ENCODE results near the gene LCTL. TPM values are rescaled to one million over a fixed set of nuclear protein-coding genes. Genes with fewer than 3 reads are reported as not detected.

The LCTL gene
- total and polyA plus RNA-seq, 2 donors (not counting 1 experiment from before 2014, with no cell fraction given): not detected

- Histone ChIP-seq H3K79me2 (ENCODE audit: control insufficient read depth, insufficient read depth, low read length) (no peaks in the 10 kb centered on the region), H3K9ac (ENCODE audit: low read length) (no peak overlapping the region), H4K20me1 (ENCODE audit: control insufficient read depth, insufficient read depth, low read length, poor library complexity, severe bottlenecking) (no peaks in the 10 kb centered on the region), H3K36me3 (replicated peaks in 1 of 2; ENCODE audit: control extremely low read depth in 1 of 2, control insufficient read depth in 1 of 2, extremely low read depth in 1 of 2, insufficient read depth in 2 of 2, low read length in 1 of 2) (no peaks in the 10 kb centered on the region), H3K4me2 (replicated peaks; ENCODE audit: low read depth, low read length, poor library complexity, severe bottlenecking) (no peak overlapping the region), H3K9me3 (ENCODE audit: control extremely low read depth in 1 of 3, control insufficient read depth in 2 of 3, insufficient read depth in 1 of 3, low read length in 2 of 3) (no peaks in the 10 kb centered on the region), H3K4me1 (ENCODE audit: control insufficient read depth in 2 of 2, insufficient read depth in 2 of 2, low read length in 2 of 2) (no peaks in the 10 kb centered on the region), H3K27me3 (replicated peaks in 1 of 4; ENCODE audit: control extremely low read depth in 1 of 4, control insufficient read depth in 3 of 4, insufficient read depth in 4 of 4, low read length in 3 of 4) (no peaks in the 10 kb centered on the region), H2AFZ (ENCODE audit: insufficient read depth, low read depth, low read length, poor library complexity, severe bottlenecking) (no peak overlapping the region), H3K27ac (ENCODE audit: low read length in 2 of 2) (no peak overlapping the region), H3K4me3 (ENCODE audit: control extremely low read depth in 1 of 5, extremely low read depth in 1 of 5, insufficient read depth in 1 of 5, low read depth in 2 of 5, low read length in 4 of 5) (no peak overlapping the region)
- ChIA-PET POLR2A (no interaction called here), CTCF (no interaction called here)
- DNase-seq: no peak
- WGBS (ENCODE audit: insufficient coverage): 94% methylated on average over 5 of the region's 7 CpGs
- no peak for ATAC-seq (ENCODE audit: low read depth)
- peaks cover 3% of the 10 kb centered on the region for H3K4me1 Mint-ChIP-seq
- no peak overlapping the region for H3K27ac Mint-ChIP-seq
- no peak for TF ChIP-seq EZH2 (IDR thresholded peaks at IDR 0.05; ENCODE audit: borderline replicate concordance, insufficient read depth, low read depth, low read length, poor library complexity, severe bottlenecking)
- no peak for TF ChIP-seq CTCF (IDR thresholded peaks at IDR 0.05)
- intact Hi-C loops (cut with micrococcal nuclease): no loop called here
- H3K4me3 Mint-ChIP-seq: no peak overlapping the region
- no peaks in the 10 kb centered on the region for H3K9me3 Mint-ChIP-seq (ENCODE audit: insufficient read depth)
- H3K27me3 Mint-ChIP-seq: no peaks in the 10 kb centered on the region
Measured at GRCh38 chr15:66573348-66573718, 7.5 kb upstream of the LCTL start.

- TF ChIP-seq EZH2 (IDR thresholded peaks at IDR 0.05; ENCODE audit: borderline replicate concordance, insufficient read depth, low read depth, low read length, poor library complexity, severe bottlenecking) (no peak), CTCF (IDR thresholded peaks at IDR 0.05) (no peak)
- Histone ChIP-seq H3K4me2 (replicated peaks; ENCODE audit: low read depth, low read length, poor library complexity, severe bottlenecking) (no peak overlapping the region), H4K20me1 (ENCODE audit: control insufficient read depth, insufficient read depth, low read length, poor library complexity, severe bottlenecking) (no peaks in the 10 kb centered on the region), H3K79me2 (ENCODE audit: control insufficient read depth, insufficient read depth, low read length) (no peaks in the 10 kb centered on the region), H3K9ac (ENCODE audit: low read length) (no peak overlapping the region), H3K27ac (ENCODE audit: low read length in 2 of 2) (no peak overlapping the region), H3K36me3 (replicated peaks in 1 of 2; ENCODE audit: control extremely low read depth in 1 of 2, control insufficient read depth in 1 of 2, extremely low read depth in 1 of 2, insufficient read depth in 2 of 2, low read length in 1 of 2) (no peaks in the 10 kb centered on the region), H3K4me3 (ENCODE audit: control extremely low read depth in 1 of 5, extremely low read depth in 1 of 5, insufficient read depth in 1 of 5, low read depth in 2 of 5, low read length in 4 of 5) (no peak overlapping the region), H3K27me3 (replicated peaks in 1 of 4; ENCODE audit: control extremely low read depth in 1 of 4, control insufficient read depth in 3 of 4, insufficient read depth in 4 of 4, low read length in 3 of 4) (no peaks in the 10 kb centered on the region), H3K4me1 (ENCODE audit: control insufficient read depth in 2 of 2, insufficient read depth in 2 of 2, low read length in 2 of 2) (peaks cover under 1 to 2% of the 10 kb centered on the region in 2 donors), H2AFZ (ENCODE audit: insufficient read depth, low read depth, low read length, poor library complexity, severe bottlenecking) (no peak overlapping the region), H3K9me3 (ENCODE audit: control extremely low read depth in 1 of 3, control insufficient read depth in 2 of 3, insufficient read depth in 1 of 3, low read length in 2 of 3) (no peaks in the 10 kb centered on the region)
- WGBS (ENCODE audit: insufficient coverage): 95% methylated on average over 4 of the region's 4 CpGs
- peaks cover 4% of the 10 kb centered on the region for H3K4me1 Mint-ChIP-seq
- ATAC-seq (ENCODE audit: low read depth): no peak
- CTCF ChIA-PET: interaction anchor here (1.0 kb wide), 1 partner anchor 14 kb away, joined by 3 read pairs; no protein-coding TSS in a partner anchor
- intact Hi-C loops (cut with micrococcal nuclease): no loop called here
- no peak overlapping the region for H3K4me3 Mint-ChIP-seq
- H3K9me3 Mint-ChIP-seq (ENCODE audit: insufficient read depth): no peaks in the 10 kb centered on the region
- POLR2A ChIA-PET: interaction anchor here (0.7 kb wide), 1 partner anchor 1246 kb away, joined by 4 read pairs; no protein-coding TSS in a partner anchor
- no peak for DNase-seq
- H3K27ac Mint-ChIP-seq: no peak overlapping the region
- H3K27me3 Mint-ChIP-seq: no peaks in the 10 kb centered on the region
Measured at GRCh38 chr15:66572146-66572545, 6.3 kb upstream of the LCTL start.

Measured in B cell (primary cell).